ENCODE measurements around the gene THRA. TPM values are rescaled to one million over a fixed set of nuclear protein-coding genes. Genes with fewer than 3 reads are reported as not detected.
A peak's percentile ranks its signal among the peaks of the same experiment; 100 is the strongest.

The THRA gene
- total and polyA plus RNA-seq, 9 of the 15 experiments (the other 6 are each of a cell fraction or from before 2014, with no cell fraction given): 0.34 to 23.4 (median 12.7) TPM

DNA sequence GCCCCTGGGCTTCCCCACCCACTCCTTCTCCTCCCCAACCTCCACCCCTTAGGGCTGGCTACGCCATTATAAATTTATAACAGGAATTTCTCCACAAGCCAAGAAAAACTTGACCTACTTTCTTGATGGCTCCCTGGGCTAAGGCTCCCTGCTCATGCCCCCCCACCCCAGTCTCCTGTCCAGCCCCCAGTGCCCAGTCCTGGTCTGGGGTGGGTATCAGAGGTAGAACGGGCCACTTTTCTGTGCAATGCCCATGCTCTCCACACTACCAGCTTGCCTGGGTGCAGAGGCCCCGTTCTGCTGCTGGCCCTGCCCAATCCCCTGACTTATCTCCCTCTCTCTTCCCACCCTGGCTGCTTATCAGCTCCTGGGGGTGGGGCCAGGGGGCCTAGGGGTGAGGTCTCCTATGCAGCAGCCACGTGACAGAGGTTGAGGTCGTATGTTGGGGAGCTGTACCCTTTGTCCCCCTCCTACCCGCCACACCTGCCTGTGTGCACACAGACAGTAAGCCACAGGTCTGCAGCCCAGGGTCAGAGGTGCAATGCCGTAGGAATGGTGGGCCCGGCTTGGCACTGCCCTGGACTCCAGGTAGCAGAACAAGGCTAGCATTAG, 10.1 kb downstream of the THRA start (continued):
- TF ChIP-seq, protein P1, sequence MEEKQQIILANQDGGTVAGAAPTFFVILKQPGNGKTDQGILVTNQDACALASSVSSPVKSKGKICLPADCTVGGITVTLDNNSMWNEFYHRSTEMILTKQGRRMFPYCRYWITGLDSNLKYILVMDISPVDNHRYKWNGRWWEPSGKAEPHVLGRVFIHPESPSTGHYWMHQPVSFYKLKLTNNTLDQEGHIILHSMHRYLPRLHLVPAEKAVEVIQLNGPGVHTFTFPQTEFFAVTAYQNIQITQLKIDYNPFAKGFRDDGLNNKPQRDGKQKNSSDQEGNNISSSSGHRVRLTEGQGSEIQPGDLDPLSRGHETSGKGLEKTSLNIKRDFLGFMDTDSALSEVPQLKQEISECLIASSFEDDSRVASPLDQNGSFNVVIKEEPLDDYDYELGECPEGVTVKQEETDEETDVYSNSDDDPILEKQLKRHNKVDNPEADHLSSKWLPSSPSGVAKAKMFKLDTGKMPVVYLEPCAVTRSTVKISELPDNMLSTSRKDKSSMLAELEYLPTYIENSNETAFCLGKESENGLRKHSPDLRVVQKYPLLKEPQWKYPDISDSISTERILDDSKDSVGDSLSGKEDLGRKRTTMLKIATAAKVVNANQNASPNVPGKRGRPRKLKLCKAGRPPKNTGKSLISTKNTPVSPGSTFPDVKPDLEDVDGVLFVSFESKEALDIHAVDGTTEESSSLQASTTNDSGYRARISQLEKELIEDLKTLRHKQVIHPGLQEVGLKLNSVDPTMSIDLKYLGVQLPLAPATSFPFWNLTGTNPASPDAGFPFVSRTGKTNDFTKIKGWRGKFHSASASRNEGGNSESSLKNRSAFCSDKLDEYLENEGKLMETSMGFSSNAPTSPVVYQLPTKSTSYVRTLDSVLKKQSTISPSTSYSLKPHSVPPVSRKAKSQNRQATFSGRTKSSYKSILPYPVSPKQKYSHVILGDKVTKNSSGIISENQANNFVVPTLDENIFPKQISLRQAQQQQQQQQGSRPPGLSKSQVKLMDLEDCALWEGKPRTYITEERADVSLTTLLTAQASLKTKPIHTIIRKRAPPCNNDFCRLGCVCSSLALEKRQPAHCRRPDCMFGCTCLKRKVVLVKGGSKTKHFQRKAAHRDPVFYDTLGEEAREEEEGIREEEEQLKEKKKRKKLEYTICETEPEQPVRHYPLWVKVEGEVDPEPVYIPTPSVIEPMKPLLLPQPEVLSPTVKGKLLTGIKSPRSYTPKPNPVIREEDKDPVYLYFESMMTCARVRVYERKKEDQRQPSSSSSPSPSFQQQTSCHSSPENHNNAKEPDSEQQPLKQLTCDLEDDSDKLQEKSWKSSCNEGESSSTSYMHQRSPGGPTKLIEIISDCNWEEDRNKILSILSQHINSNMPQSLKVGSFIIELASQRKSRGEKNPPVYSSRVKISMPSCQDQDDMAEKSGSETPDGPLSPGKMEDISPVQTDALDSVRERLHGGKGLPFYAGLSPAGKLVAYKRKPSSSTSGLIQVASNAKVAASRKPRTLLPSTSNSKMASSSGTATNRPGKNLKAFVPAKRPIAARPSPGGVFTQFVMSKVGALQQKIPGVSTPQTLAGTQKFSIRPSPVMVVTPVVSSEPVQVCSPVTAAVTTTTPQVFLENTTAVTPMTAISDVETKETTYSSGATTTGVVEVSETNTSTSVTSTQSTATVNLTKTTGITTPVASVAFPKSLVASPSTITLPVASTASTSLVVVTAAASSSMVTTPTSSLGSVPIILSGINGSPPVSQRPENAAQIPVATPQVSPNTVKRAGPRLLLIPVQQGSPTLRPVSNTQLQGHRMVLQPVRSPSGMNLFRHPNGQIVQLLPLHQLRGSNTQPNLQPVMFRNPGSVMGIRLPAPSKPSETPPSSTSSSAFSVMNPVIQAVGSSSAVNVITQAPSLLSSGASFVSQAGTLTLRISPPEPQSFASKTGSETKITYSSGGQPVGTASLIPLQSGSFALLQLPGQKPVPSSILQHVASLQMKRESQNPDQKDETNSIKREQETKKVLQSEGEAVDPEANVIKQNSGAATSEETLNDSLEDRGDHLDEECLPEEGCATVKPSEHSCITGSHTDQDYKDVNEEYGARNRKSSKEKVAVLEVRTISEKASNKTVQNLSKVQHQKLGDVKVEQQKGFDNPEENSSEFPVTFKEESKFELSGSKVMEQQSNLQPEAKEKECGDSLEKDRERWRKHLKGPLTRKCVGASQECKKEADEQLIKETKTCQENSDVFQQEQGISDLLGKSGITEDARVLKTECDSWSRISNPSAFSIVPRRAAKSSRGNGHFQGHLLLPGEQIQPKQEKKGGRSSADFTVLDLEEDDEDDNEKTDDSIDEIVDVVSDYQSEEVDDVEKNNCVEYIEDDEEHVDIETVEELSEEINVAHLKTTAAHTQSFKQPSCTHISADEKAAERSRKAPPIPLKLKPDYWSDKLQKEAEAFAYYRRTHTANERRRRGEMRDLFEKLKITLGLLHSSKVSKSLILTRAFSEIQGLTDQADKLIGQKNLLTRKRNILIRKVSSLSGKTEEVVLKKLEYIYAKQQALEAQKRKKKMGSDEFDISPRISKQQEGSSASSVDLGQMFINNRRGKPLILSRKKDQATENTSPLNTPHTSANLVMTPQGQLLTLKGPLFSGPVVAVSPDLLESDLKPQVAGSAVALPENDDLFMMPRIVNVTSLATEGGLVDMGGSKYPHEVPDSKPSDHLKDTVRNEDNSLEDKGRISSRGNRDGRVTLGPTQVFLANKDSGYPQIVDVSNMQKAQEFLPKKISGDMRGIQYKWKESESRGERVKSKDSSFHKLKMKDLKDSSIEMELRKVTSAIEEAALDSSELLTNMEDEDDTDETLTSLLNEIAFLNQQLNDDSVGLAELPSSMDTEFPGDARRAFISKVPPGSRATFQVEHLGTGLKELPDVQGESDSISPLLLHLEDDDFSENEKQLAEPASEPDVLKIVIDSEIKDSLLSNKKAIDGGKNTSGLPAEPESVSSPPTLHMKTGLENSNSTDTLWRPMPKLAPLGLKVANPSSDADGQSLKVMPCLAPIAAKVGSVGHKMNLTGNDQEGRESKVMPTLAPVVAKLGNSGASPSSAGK (IDR thresholded peaks at IDR 0.05): peak; percentile 56
- 0 out of 2 replicates have a peak, but pooled peaks have one; percentile 4 for TF ChIP-seq POLR2G (IDR thresholded peaks at IDR 0.05; ENCODE audit: low read depth, low read length)
- TF ChIP-seq, protein P2, sequence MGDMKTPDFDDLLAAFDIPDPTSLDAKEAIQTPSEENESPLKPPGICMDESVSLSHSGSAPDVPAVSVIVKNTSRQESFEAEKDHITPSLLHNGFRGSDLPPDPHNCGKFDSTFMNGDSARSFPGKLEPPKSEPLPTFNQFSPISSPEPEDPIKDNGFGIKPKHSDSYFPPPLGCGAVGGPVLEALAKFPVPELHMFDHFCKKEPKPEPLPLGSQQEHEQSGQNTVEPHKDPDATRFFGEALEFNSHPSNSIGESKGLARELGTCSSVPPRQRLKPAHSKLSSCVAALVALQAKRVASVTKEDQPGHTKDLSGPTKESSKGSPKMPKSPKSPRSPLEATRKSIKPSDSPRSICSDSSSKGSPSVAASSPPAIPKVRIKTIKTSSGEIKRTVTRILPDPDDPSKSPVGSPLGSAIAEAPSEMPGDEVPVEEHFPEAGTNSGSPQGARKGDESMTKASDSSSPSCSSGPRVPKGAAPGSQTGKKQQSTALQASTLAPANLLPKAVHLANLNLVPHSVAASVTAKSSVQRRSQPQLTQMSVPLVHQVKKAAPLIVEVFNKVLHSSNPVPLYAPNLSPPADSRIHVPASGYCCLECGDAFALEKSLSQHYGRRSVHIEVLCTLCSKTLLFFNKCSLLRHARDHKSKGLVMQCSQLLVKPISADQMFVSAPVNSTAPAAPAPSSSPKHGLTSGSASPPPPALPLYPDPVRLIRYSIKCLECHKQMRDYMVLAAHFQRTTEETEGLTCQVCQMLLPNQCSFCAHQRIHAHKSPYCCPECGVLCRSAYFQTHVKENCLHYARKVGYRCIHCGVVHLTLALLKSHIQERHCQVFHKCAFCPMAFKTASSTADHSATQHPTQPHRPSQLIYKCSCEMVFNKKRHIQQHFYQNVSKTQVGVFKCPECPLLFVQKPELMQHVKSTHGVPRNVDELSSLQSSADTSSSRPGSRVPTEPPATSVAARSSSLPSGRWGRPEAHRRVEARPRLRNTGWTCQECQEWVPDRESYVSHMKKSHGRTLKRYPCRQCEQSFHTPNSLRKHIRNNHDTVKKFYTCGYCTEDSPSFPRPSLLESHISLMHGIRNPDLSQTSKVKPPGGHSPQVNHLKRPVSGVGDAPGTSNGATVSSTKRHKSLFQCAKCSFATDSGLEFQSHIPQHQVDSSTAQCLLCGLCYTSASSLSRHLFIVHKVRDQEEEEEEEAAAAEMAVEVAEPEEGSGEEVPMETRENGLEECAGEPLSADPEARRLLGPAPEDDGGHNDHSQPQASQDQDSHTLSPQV (IDR thresholded peaks at IDR 0.05): peak; percentile 57; the same call in 1 of the 2 replicates
- TF ChIP-seq, protein P3, sequence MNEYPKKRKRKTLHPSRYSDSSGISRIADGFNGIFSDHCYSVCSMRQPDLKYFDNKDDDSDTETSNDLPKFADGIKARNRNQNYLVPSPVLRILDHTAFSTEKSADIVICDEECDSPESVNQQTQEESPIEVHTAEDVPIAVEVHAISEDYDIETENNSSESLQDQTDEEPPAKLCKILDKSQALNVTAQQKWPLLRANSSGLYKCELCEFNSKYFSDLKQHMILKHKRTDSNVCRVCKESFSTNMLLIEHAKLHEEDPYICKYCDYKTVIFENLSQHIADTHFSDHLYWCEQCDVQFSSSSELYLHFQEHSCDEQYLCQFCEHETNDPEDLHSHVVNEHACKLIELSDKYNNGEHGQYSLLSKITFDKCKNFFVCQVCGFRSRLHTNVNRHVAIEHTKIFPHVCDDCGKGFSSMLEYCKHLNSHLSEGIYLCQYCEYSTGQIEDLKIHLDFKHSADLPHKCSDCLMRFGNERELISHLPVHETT (CRISPR knock-in tag; conservative IDR thresholded peaks at IDR 0.05 in 1 of 2, IDR thresholded peaks at IDR 0.05 in 1 of 2): peak in 1 of 2 experiments; percentile 66; a peak in 2 of 4 replicates
- TF ChIP-seq, protein P4, sequence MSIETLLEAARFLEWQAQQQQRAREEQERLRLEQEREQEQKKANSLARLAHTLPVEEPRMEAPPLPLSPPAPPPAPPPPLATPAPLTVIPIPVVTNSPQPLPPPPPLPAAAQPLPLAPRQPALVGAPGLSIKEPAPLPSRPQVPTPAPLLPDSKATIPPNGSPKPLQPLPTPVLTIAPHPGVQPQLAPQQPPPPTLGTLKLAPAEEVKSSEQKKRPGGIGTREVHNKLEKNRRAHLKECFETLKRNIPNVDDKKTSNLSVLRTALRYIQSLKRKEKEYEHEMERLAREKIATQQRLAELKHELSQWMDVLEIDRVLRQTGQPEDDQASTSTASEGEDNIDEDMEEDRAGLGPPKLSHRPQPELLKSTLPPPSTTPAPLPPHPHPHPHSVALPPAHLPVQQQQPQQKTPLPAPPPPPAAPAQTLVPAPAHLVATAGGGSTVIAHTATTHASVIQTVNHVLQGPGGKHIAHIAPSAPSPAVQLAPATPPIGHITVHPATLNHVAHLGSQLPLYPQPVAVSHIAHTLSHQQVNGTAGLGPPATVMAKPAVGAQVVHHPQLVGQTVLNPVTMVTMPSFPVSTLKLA (conservative IDR thresholded peaks at IDR 0.05): peak; percentile 40 to 41; a peak in 1 of 4 replicates

Measured in K562 (cell line).